HEK293 (cell line): Measurements from ENCODE around the gene FHIT.

Experiments
- CTCF ChIA-PET: fragments of 350-600 bp; formaldehyde crosslinking; extraction: SDS; loops from one replicate; lab custom pipeline; 2021; ENCODE audit warnings: antibody characterized with exemption; lab: Yijun Ruan, JAX
- POLR2A ChIA-PET: fragments of 300-600 bp; formaldehyde crosslinking; extraction: SDS; loops from one replicate; lab custom pipeline; 2020; ENCODE audit warnings: antibody characterized with exemption, inconsistent platforms; lab: Yijun Ruan, JAX
- H3K27ac ChIP-seq: fragments of 200-500 bp; sonication (Bioruptor generic); 2 replicates; pipeline ENCODE4 v1.5.1; 2014; ENCODE audit warnings: low read depth, low read length, control low read depth, inconsistent platforms; ENCODE audit errors: extremely low read depth
- H3K36me3 ChIP-seq, 2 experiments: fragments of 200-500 bp in 1 of 2; sonication (Bioruptor generic) in 1 of 2; 1 replicate in 1 of 2; 2 replicates in 1 of 2; pipeline ENCODE4 v1.5.1; 2014 to 2017; ENCODE audit warnings: inconsistent platforms in 2 of 2, low read length in 2 of 2; ENCODE audit not compliant: control insufficient read depth in 2 of 2, insufficient read depth in 1 of 2
- H3K4me1 ChIP-seq: fragments of 200-500 bp; sonication (Bioruptor generic); 2 replicates; pipeline ENCODE4 v1.5.1; 2014; ENCODE audit warnings: mild to moderate bottlenecking, low read length, inconsistent platforms; ENCODE audit not compliant: control insufficient read depth, insufficient read depth
- H3K4me3 ChIP-seq: 2 replicates; pipeline ENCODE4 v1.5.1; 2011; ENCODE audit warnings: low read depth, mild to moderate bottlenecking, control low read depth, low read length, moderate library complexity
- H3K9me3 ChIP-seq: fragments of 200-500 bp; sonication (Bioruptor generic); 2 replicates; pipeline ENCODE4 v1.5.1; 2014; ENCODE audit warnings: low read depth, low read length, inconsistent platforms; ENCODE audit not compliant: control insufficient read depth, insufficient read depth
- CTCF ChIP-seq: fragments of 450-650 bp; formaldehyde crosslinking; IDR thresholded peaks from 2 replicates; pipeline ENCODE4 v1.5.1; 2016; ENCODE audit warnings: missing biosample characterization, missing genetic modification characterization
- FEZF1 ChIP-seq: fragments of 450-650 bp; formaldehyde crosslinking; IDR thresholded peaks from 2 replicates; pipeline ENCODE4 v1.5.1; 2016; ENCODE audit warnings: missing biosample characterization, missing genetic modification characterization
- KLF1 ChIP-seq: fragments of 450-650 bp; formaldehyde crosslinking; IDR thresholded peaks from 2 replicates; pipeline ENCODE4 v1.5.1; 2016; ENCODE audit warnings: missing biosample characterization, missing genetic modification characterization
- KLF17 ChIP-seq: fragments of 450-650 bp; formaldehyde crosslinking; IDR thresholded peaks from 2 replicates; pipeline ENCODE4 v1.5.1; 2016; ENCODE audit warnings: missing biosample characterization, missing genetic modification characterization
- KLF7 ChIP-seq: fragments of 450-650 bp; formaldehyde crosslinking; IDR thresholded peaks from 2 replicates; pipeline ENCODE4 v1.5.1; 2016; ENCODE audit warnings: missing biosample characterization, missing genetic modification characterization, borderline replicate concordance
- SETDB1 ChIP-seq: IDR thresholded peaks from one replicate; pipeline ENCODE4 v1.6.1; 2017; ENCODE audit warnings: mild to moderate bottlenecking, low read length, moderate library complexity, mixed read lengths; ENCODE audit not compliant: insufficient read length
- YY1 ChIP-seq: fragments of 450-650 bp; formaldehyde crosslinking; IDR thresholded peaks from 2 replicates; pipeline ENCODE4 v1.5.1; 2018; ENCODE audit warnings: missing biosample characterization, missing genetic modification characterization
- ZBTB17 ChIP-seq: fragments of 450-650 bp; formaldehyde crosslinking; IDR thresholded peaks from 2 replicates; pipeline ENCODE4 v1.5.1; 2016; ENCODE audit warnings: missing biosample characterization, missing genetic modification characterization
- ZBTB26 ChIP-seq: fragments of 450-650 bp; formaldehyde crosslinking; optimal IDR thresholded peaks from 2 replicates; pipeline ENCODE3; 2016; ENCODE audit warnings: missing biosample characterization, mild to moderate bottlenecking, missing genetic modification characterization
- ZBTB8A ChIP-seq: fragments of 450-650 bp; formaldehyde crosslinking; IDR thresholded peaks from 2 replicates; pipeline ENCODE4 v1.5.1; 2016; ENCODE audit warnings: missing biosample characterization, missing genetic modification characterization
- ZIC2 ChIP-seq: fragments of 450-650 bp; formaldehyde crosslinking; IDR thresholded peaks from 2 replicates; pipeline ENCODE4 v1.5.1; 2016; ENCODE audit warnings: missing biosample characterization, missing genetic modification characterization
- ZNF223 ChIP-seq: fragments of 450-650 bp; formaldehyde crosslinking; IDR thresholded peaks from 2 replicates; pipeline ENCODE4 v1.5.1; 2016; ENCODE audit warnings: missing biosample characterization, missing genetic modification characterization
- ZNF24 ChIP-seq: fragments of 450-650 bp; formaldehyde crosslinking; IDR thresholded peaks from 2 replicates; pipeline ENCODE4 v1.5.1; 2016; ENCODE audit warnings: missing biosample characterization, missing genetic modification characterization
- ZNF274 ChIP-seq, 2 experiments: fragments of 200-500 bp in 1 of 2; fragments of 450-650 bp in 1 of 2; sonication (Bioruptor generic) in 1 of 2; formaldehyde crosslinking in 1 of 2; IDR thresholded peaks; 2 replicates each; pipeline versions ENCODE4 v1.5.1 to v1.6.1; 2014 to 2016; ENCODE audit warnings: borderline replicate concordance in 1 of 2, inconsistent platforms in 1 of 2, low read length in 1 of 2, missing biosample characterization in 1 of 2, missing genetic modification characterization in 1 of 2
- ZNF280C ChIP-seq: fragments of 450-650 bp; formaldehyde crosslinking; IDR thresholded peaks from 2 replicates; pipeline ENCODE4 v1.5.1; 2016; ENCODE audit warnings: missing biosample characterization, missing genetic modification characterization
- ZNF404 ChIP-seq: fragments of 450-650 bp; formaldehyde crosslinking; IDR thresholded peaks from 2 replicates; pipeline ENCODE4 v1.5.1; 2017; ENCODE audit warnings: missing biosample characterization, missing genetic modification characterization
- ZNF423 ChIP-seq: fragments of 450-650 bp; formaldehyde crosslinking; IDR thresholded peaks from 2 replicates; pipeline ENCODE4 v1.5.1; 2016; ENCODE audit warnings: missing biosample characterization, missing genetic modification characterization
- ZNF433 ChIP-seq: fragments of 450-650 bp; formaldehyde crosslinking; IDR thresholded peaks from 2 replicates; pipeline ENCODE4 v1.5.1; 2016; ENCODE audit warnings: missing biosample characterization, missing genetic modification characterization, low read depth
- ZNF501 ChIP-seq: fragments of 450-650 bp; formaldehyde crosslinking; IDR thresholded peaks from 2 replicates; pipeline ENCODE4 v1.5.1; 2016; ENCODE audit warnings: missing biosample characterization, missing genetic modification characterization
- ZNF544 ChIP-seq: fragments of 450-650 bp; formaldehyde crosslinking; IDR thresholded peaks from 2 replicates; pipeline ENCODE4 v1.5.0; 2017; ENCODE audit warnings: missing biosample characterization, missing genetic modification characterization
- ZNF561 ChIP-seq: fragments of 450-650 bp; IDR thresholded peaks from 2 replicates; pipeline ENCODE4 v1.5.1; 2018; ENCODE audit warnings: missing biosample characterization, missing genetic modification characterization, borderline replicate concordance
- ZNF660 ChIP-seq: fragments of 450-650 bp; IDR thresholded peaks from 2 replicates; pipeline ENCODE4 v1.5.1; 2018; ENCODE audit warnings: missing biosample characterization, mild to moderate bottlenecking, missing genetic modification characterization
- ZSCAN23 ChIP-seq: fragments of 450-650 bp; formaldehyde crosslinking; IDR thresholded peaks from 2 replicates; pipeline ENCODE4 v1.5.1; 2016; ENCODE audit warnings: missing biosample characterization, missing genetic modification characterization

Gene FHIT

GRCh38 chr3:60055765-60056164 lies 1195.5 kb downstream of the FHIT start (continued):
- TF ChIP-seq ZSCAN23 (tag by site-specific recombination) (no peak), ZIC2 (tag by site-specific recombination) (no peak), ZBTB8A (tag by site-specific recombination) (no peak)

- no peaks in the 10 kb centered on the region for H3K36me3 ChIP-seq
- H3K9me3 ChIP-seq, result no peaks in the 10 kb centered on the region
- no peak overlapping the region for H3K27ac ChIP-seq
- POLR2A ChIA-PET, result no interaction called here
- no peaks in the 10 kb centered on the region for H3K4me1 ChIP-seq
- CTCF ChIA-PET, result no interaction called here
- H3K4me3 ChIP-seq, result no peak overlapping the region
- TF ChIP-seq ZNF501 (tag by site-specific recombination), result no peak
- no peak for TF ChIP-seq ZNF24 (tag by site-specific recombination)
- TF ChIP-seq ZBTB26 (tag by site-specific recombination), result no peak
- TF ChIP-seq KLF7, result no peak
- TF ChIP-seq ZNF423, result no peak
- no peak for TF ChIP-seq CTCF (tag by site-specific recombination)
- no peak for TF ChIP-seq FEZF1 (tag by site-specific recombination)
- TF ChIP-seq ZNF280C (tag by site-specific recombination), result no peak
- TF ChIP-seq YY1 (tag by site-specific recombination), result no peak
- TF ChIP-seq ZNF404, result no peak
- no peak for TF ChIP-seq KLF17 (tag by site-specific recombination)
- no peak for TF ChIP-seq ZBTB17
- TF ChIP-seq ZNF223 (tag by site-specific recombination), result no peak
- TF ChIP-seq ZNF544 (tag by site-specific recombination), result no peak
- TF ChIP-seq KLF1 (tag by site-specific recombination), result no peak
- no peak for TF ChIP-seq ZNF433
- TF ChIP-seq ZNF274 (IDR thresholded peaks at IDR 0.05; ENCODE audit: low read length), result no peak
- TF ChIP-seq ZNF274 (tag by site-specific recombination; IDR thresholded peaks at IDR 0.05; ENCODE audit: borderline replicate concordance), result no peak
- TF ChIP-seq ZNF660 (tag by site-specific recombination), result no peak
- no peak for TF ChIP-seq ZNF561 (tag by site-specific recombination)
- no peak for TF ChIP-seq SETDB1
- TF ChIP-seq, all 188 proteins: peak for 0
Measured at GRCh38 chr3:60053526-60054265, 1197.6 kb downstream of the FHIT start.
